GM18951 (cell line): ENCODE measurements around the gene ARHGEF16.

Experiments used
- POLR2A ChIP-seq: IDR thresholded peaks from 4 replicates; pipeline ENCODE4 v1.6.1; 2011; ENCODE audit warnings: mild to moderate bottlenecking; ENCODE audit not compliant: insufficient read length, insufficient read depth; ENCODE audit errors: extremely low read depth
- in situ Hi-C: fragments of 300-500 bp; cut with MboI; formaldehyde crosslinking; loops from one replicate; pipeline ENCODE4 v1.12.0; 2022; ENCODE audit warnings: low sequenced_read_pairs, mixed read lengths, inconsistent platforms; ENCODE audit not compliant: unreplicated experiment

The ARHGEF16 gene

GRCh38 chr1:3444298-3444697 lies 10.2 kb upstream of the ARHGEF16 start:
- in situ Hi-C loops: loop anchor here (25.0 kb wide), 1 partner anchor 1032 kb away; the partner anchor contains the start of gene PEX10
- TF ChIP-seq POLR2A: no peak

- in situ Hi-C loops: loop anchor here (25.0 kb wide), 1 partner anchor 1032 kb away; the partner anchor contains the start of gene PEX10
Observed at GRCh38 chr1:3444736-3445135, 9.7 kb upstream of the ARHGEF16 start.

GRCh38 chr1:3450202-3450863 lies 4.1 kb upstream of the ARHGEF16 start:
- in situ Hi-C loops: no loop called here
- no peak for TF ChIP-seq POLR2A

More at GRCh38 chr1:3444736-3445135, 9.7 kb upstream of the ARHGEF16 start:
- no peak for TF ChIP-seq POLR2A

- in situ Hi-C loops: no loop called here
- TF ChIP-seq POLR2A: no peak
Observed at GRCh38 chr1:3450983-3451382, 3.5 kb upstream of the ARHGEF16 start.

- TF ChIP-seq POLR2A: no peak
- in situ Hi-C loops: no loop called here
Observed at GRCh38 chr1:3451994-3452865, 2.2 kb upstream of the ARHGEF16 start.

- in situ Hi-C loops: no loop called here
- no peak for TF ChIP-seq POLR2A
Observed at GRCh38 chr1:3452866-3453175, 1.6 kb upstream of the ARHGEF16 start.

GRCh38 chr1:3453203-3453761 lies 1.2 kb upstream of the ARHGEF16 start:
- TF ChIP-seq POLR2A: no peak
- in situ Hi-C loops: no loop called here

- TF ChIP-seq POLR2A: no peak
- in situ Hi-C loops: no loop called here
Observed at GRCh38 chr1:3454811-3455618, 550 bp downstream of the ARHGEF16 start.

- in situ Hi-C loops: no loop called here
- no peak for TF ChIP-seq POLR2A
Observed at GRCh38 chr1:3455670-3456448, 1.4 kb downstream of the ARHGEF16 start.

GRCh38 chr1:3456449-3456963 lies 2.0 kb downstream of the ARHGEF16 start:
- no peak for TF ChIP-seq POLR2A
- in situ Hi-C loops: no loop called here

- in situ Hi-C loops: no loop called here
- no peak for TF ChIP-seq POLR2A
Observed at GRCh38 chr1:3456964-3457909, 2.8 kb downstream of the ARHGEF16 start.
